Jurkat, Clone E6-1 (cell line): ENCODE data around the gene MEGF9.

ENCODE experiments used
- DNase-seq: peaks from one replicate; pipeline ENCODE4 v3.0.0-alpha.2; 2011; ENCODE audit warnings: low read depth, low spot score
- H3K4me3 ChIP-seq: 2 replicates; pipeline ENCODE4 v1.5.1; 2011; ENCODE audit warnings: mild to moderate bottlenecking, low read length, control low read depth, moderate library complexity

MEGF9 gene

GRCh38 chr9:120603591-120603990 lies 110.7 kb downstream of the MEGF9 start:
- DNase-seq: no peak

GRCh38 chr9:120603010-120603409 lies 111.3 kb downstream of the MEGF9 start:
- H3K4me3 ChIP-seq: no peak overlapping the region
- no peak for DNase-seq

More at GRCh38 chr9:120603591-120603990, 110.7 kb downstream of the MEGF9 start:
- H3K4me3 ChIP-seq: no peak overlapping the region

- no peak for DNase-seq
- no peak overlapping the region for H3K4me3 ChIP-seq
These were observed 120.4 kb downstream of the MEGF9 start for GRCh38 chr9:120593955-120594277.

GRCh38 chr9:120593250-120593954 lies 120.9 kb downstream of the MEGF9 start:
- H3K4me3 ChIP-seq: no peak overlapping the region
- no peak for DNase-seq

GRCh38 chr9:120592210-120592609 lies 122.1 kb downstream of the MEGF9 start:
- DNase-seq: no peak
- H3K4me3 ChIP-seq: no peak overlapping the region

GRCh38 chr9:120587328-120587727 lies 126.9 kb downstream of the MEGF9 start:
- DNase-seq: no peak
- H3K4me3 ChIP-seq: no peak overlapping the region

GRCh38 chr9:120583958-120584369 lies 130.3 kb downstream of the MEGF9 start:
- no peak overlapping the region for H3K4me3 ChIP-seq
- peak; percentile 71 for DNase-seq

- peak within 1 kb of the TSS; percentile 98 for H3K4me3 ChIP-seq
- peak; percentile 98 for DNase-seq
These were observed 134.0 kb downstream of the MEGF9 start, which contains the start of gene CDK5RAP2 for GRCh38 chr9:120580051-120580896. Gene CDK5RAP2, minus strand, starts transcription at chr9:120580167. Its CDS starts 189 bp downstream, at chr9:120579978.

GRCh38 chr9:120579139-120580050 lies 134.9 kb downstream of the MEGF9 start:
- no peak for DNase-seq
- H3K4me3 ChIP-seq: peak overlapping the region; percentile 98

- H3K4me3 ChIP-seq: no peak overlapping the region
- no peak for DNase-seq
These were observed 139.8 kb downstream of the MEGF9 start for GRCh38 chr9:120574473-120574872.

GRCh38 chr9:120572472-120572871 lies 141.8 kb downstream of the MEGF9 start:
- H3K4me3 ChIP-seq: no peak overlapping the region
- no peak for DNase-seq

- DNase-seq: no peak
- H3K4me3 ChIP-seq: no peak overlapping the region
These were observed 142.6 kb downstream of the MEGF9 start for GRCh38 chr9:120571443-120572257.

- no peak overlapping the region for H3K4me3 ChIP-seq
- DNase-seq: no peak
These were observed 144.0 kb downstream of the MEGF9 start for GRCh38 chr9:120570296-120570695.

- H3K4me3 ChIP-seq: no peak overlapping the region
- no peak for DNase-seq
These were observed 144.7 kb downstream of the MEGF9 start for GRCh38 chr9:120569556-120569955.

- no peak overlapping the region for H3K4me3 ChIP-seq
- no peak for DNase-seq
These were observed 145.5 kb downstream of the MEGF9 start for GRCh38 chr9:120568816-120569215.

- H3K4me3 ChIP-seq: no peak overlapping the region
- DNase-seq: no peak
These were observed 146.4 kb downstream of the MEGF9 start for GRCh38 chr9:120567874-120568273.

GRCh38 chr9:120567081-120567480 lies 147.2 kb downstream of the MEGF9 start:
- no peak for DNase-seq
- no peak overlapping the region for H3K4me3 ChIP-seq

- no peak overlapping the region for H3K4me3 ChIP-seq
- DNase-seq: no peak
These were observed 149.7 kb downstream of the MEGF9 start for GRCh38 chr9:120564589-120564988.
